ENCODE data around the gene ALDH18A1. TPM values are rescaled to one million over a fixed set of nuclear protein-coding genes. Genes with fewer than 3 reads are reported as not detected.

The ALDH18A1 gene
- total RNA-seq, 2 donors from 2014 or later: 58.9 to 98.5 TPM

DNA sequence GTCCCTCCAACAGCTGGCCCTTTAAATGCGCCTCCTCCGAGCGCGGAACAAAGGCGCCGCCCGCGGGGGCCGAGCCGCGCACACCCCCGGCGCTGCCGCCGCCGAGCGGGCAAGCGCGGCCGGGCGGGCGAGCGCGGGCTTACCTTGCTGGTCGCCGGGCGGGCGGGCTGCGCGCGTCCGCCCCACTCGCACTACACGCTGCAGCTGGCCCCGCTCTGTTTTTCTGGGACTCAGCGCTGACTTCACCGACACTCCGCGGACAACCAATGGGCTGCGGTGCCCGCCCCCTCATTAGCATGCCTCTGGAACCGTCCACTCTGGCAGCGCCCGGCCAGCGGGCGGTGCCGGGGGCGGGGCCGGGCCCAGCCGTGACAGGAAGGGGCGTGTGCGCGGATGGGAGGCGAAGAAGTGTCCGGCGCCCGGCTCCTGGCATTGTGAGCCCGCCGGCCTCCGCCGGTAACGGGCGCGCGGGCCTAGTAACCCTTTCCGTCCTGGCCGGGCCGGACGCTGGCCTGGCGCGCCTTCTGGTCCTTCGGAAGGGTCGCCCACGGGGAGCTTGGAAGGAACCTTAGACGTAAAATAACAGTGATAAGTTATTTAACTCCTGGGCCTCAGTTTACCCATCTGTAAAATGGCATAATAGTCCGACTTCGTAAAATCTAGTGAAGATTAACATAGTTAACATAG, 95.2 kb downstream of the ALDH18A1 start, which contains the start of gene SORBS1:
SORBS1 (minus strand) TSS at position 195 of the 687 bp plus-strand sequence. CDS start 120,236 bp downstream, outside the sequence.
- H3K4me1 Mint-ChIP-seq: peaks cover 10% of the 10 kb centered on the region
- H3K27me3 Mint-ChIP-seq: peaks cover 5% of the 10 kb centered on the region
- H3K36me3 Mint-ChIP-seq (ENCODE audit: low read depth): no peaks in the 10 kb centered on the region
- H3K27ac Mint-ChIP-seq: peak within 1 kb of the TSS; percentile 81
- H3K4me3 Mint-ChIP-seq: peak within 1 kb of the TSS; percentile 94
- no peaks in the 10 kb centered on the region for H3K9me3 Mint-ChIP-seq
- peak; percentile 99 for ATAC-seq (replicated peaks)

DNA sequence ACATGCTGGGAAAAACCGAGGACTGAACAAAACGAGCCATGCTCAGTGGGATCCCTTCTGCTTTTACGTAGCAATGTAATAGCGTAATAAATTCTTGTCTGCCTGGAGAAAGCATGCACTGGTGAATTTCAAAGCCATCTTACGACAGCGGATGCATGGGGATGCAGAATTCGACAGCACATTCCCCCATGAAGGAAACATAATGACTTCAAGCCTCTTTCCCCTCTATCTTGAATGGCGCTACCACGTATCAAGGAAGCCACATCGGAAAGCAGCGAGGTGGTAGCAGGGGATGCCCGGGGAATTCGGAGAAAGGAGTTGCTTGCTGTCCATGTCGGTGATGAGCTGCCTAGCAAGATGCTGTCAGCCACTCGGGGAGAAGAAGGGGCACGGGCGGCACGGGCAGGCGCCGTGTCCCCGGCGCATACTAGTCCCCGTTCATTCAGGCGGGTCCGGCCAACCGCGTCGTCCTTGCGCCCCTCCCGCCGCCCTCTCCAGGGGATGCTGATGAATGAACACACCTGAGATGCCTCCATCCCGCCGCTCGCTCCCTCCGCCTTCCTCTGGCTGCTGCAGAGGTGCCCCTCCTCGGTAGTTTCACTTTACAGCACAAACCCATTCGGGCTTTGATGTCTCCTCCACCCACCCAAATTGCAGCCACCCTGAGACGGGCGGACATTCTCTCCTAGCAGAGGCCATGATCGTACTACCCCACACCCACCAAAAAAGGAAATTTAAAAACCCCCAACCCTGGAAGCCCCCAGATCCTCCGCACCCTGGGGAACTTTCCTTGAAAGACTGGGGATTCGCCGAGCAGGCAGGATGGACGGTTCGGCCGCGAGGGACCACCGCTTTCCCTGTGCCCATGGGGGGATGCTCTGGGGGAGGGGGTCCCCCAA, 96.0 kb downstream of the ALDH18A1 start:
- Mint-ChIP-seq H3K9me3 (no peaks in the 10 kb centered on the region), H3K27ac (peak overlapping the region; percentile 81), H3K4me3 (peak overlapping the region; percentile 94), H3K4me1 (peaks cover 10% of the 10 kb centered on the region), H3K27me3 (peaks cover 5% of the 10 kb centered on the region), H3K36me3 (ENCODE audit: low read depth) (no peaks in the 10 kb centered on the region)
- peak; percentile 35 for ATAC-seq (replicated peaks)

DNA sequence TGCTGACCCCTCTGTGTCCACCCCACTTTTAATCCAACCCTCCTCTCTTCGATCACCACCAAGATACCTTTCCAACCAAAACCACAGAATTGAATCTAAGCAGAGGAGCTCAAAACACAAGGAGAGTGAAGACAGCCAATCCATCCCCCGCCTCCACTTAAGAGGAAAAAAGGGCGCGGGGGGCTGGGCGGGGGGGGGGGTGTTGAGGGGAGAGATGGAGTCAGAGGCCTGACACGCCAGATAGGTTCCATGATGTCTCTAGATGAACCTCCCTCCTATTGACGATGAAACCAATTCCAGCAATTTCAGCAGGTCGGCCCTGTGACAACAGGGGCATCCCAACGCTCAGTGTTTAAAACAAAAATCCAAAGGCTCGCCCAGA, 96.6 kb downstream of the ALDH18A1 start:
- no peaks in the 10 kb centered on the region for H3K9me3 Mint-ChIP-seq
- H3K27ac Mint-ChIP-seq: peak overlapping the region; percentile 81
- H3K36me3 Mint-ChIP-seq (ENCODE audit: low read depth): no peaks in the 10 kb centered on the region
- no peak for ATAC-seq (replicated peaks)
- peaks cover 10% of the 10 kb centered on the region for H3K4me1 Mint-ChIP-seq
- peak overlapping the region; percentile 94 for H3K4me3 Mint-ChIP-seq
- peaks cover 5% of the 10 kb centered on the region for H3K27me3 Mint-ChIP-seq

DNA sequence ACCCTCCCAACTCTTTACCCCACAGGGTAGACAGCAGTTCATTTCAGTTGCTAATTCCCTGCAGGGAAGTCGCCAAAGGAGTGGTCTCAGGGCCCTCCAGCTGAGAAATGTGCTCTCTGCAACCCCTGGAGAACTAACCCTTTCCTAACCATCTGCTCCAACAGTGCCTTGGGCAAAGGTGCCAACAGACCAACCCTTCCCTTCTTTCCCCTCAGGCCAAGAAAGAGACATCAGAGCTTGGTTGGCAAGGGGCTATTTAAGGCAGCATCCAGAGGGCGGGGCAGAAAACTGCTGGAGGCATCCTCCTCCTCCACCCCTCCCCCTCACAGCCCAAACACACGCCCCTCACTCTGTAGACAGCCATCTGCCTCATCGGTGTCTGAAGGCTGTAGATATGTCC, 97.0 kb downstream of the ALDH18A1 start:
- H3K4me1 Mint-ChIP-seq: peaks cover 10% of the 10 kb centered on the region
- no peak overlapping the region for H3K27ac Mint-ChIP-seq
- H3K4me3 Mint-ChIP-seq: peak overlapping the region; percentile 94
- no peak for ATAC-seq (replicated peaks)
- peaks cover 5% of the 10 kb centered on the region for H3K27me3 Mint-ChIP-seq
- no peaks in the 10 kb centered on the region for H3K9me3 Mint-ChIP-seq
- no peaks in the 10 kb centered on the region for H3K36me3 Mint-ChIP-seq (ENCODE audit: low read depth)

DNA sequence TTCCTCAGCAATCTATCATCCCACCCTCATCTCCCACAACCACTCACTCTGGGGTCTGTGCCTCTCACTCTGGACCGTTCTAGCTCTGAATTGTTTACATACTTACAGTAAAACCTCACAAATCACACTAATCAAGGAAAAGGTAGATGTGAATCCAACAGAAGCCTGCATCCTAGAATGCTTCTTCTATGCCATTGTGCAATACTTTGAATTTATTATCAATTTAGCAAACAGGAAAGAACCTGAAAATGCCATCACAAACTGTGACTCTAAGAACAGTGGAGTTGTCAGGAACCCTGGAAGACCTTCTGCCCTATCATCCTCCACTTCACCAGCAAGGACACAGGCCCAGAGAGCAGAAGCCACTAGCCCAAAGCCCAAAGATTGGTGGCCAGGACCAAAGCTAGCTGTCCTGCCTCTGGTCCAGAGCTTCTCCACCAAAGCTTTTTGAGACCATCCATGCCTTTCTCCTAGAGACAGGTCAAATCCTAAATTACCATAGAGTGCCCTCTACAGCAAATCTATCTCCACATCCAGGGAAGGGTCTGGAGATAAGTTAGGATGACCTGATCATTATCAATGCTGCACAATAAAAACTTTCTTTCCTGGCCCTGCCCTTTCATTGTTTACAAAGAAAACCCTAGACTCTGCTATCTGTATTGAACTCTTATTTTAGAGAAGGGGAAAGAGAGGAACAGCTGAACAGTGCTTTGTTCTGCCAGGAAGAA, 97.8 kb downstream of the ALDH18A1 start:
- peaks cover 5% of the 10 kb centered on the region for H3K27me3 Mint-ChIP-seq
- H3K36me3 Mint-ChIP-seq (ENCODE audit: low read depth): no peaks in the 10 kb centered on the region
- H3K27ac Mint-ChIP-seq: no peak overlapping the region
- no peak for ATAC-seq (replicated peaks)
- no peak overlapping the region for H3K4me3 Mint-ChIP-seq
- peaks cover 10% of the 10 kb centered on the region for H3K4me1 Mint-ChIP-seq
- no peaks in the 10 kb centered on the region for H3K9me3 Mint-ChIP-seq

DNA sequence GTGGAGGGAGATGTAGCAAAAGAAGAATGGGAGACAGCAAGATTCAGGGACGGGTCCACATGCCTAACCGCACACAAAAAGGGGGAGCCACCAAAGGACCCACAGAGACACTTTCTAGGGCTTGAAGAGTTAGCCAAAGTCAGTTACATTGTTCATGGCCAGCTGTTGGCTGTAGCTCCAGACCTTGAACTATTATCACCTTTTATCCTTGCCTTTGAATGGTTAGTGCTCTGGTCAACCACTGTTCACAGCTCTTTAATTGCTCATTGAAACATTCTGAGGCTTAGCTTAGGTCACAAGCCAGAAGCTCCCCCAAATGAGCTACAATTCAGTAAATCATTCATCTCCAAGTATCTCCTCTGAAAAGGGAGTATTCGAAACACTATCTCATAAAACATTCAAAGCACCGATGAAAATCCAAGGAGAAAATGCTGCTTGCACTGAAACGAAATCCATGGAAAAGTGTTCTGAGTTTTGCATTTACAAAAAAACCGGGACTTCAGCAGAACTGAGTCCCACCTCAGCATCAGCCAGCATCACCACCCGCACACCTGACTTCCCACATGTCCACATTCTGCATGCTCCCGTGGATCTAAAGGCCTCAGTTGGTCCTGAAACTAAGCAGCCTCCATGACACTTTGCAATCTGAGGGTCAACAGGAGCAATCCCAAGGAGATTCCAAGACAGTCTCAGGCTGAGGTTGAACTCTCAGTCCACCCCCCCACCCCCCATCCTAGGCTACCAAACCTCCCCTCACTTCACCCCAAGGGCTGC, 99.3 kb downstream of the ALDH18A1 start:
- H3K4me3 Mint-ChIP-seq: no peak overlapping the region
- H3K4me1 Mint-ChIP-seq: peaks cover 10% of the 10 kb centered on the region
- H3K9me3 Mint-ChIP-seq: no peaks in the 10 kb centered on the region
- peaks cover 5% of the 10 kb centered on the region for H3K27me3 Mint-ChIP-seq
- no peak for ATAC-seq (replicated peaks)
- no peaks in the 10 kb centered on the region for H3K36me3 Mint-ChIP-seq (ENCODE audit: low read depth)
- no peak overlapping the region for H3K27ac Mint-ChIP-seq

Other genes with a start within 250 kb of the ALDH18A1 start
- 1 to 10 TPM; 1.1 to 3.4 TPM for gene SORBS1, start 95.3 kb downstream of the ALDH18A1 start, total RNA-seq
- gene TCTN3, start 37.2 kb upstream of the ALDH18A1 start, total RNA-seq: 10 to 100 TPM; 20.3 to 40.6 TPM
- 10 to 100 TPM in 1 of 2 donors, 1 to 10 TPM in 1; 4.5 to 36.3 TPM for gene ENTPD1, start 99.5 kb upstream of the ALDH18A1 start, total RNA-seq

All from activated T-helper 17 cell treated with anti-CD3 and anti-CD28 coated beads, Interleukin-2, amount 50 U/mL, for 72 hours (primary cell).